ENCODE data around the gene CABP7.
A peak's percentile ranks its signal among the peaks of the same experiment; 100 is the strongest.
"Not testable (repeated sequence)": the region's sequence is repeated elsewhere in the genome, so short reads cannot be mapped to it uniquely, and the experiment has no call there.

CABP7 gene

DNA sequence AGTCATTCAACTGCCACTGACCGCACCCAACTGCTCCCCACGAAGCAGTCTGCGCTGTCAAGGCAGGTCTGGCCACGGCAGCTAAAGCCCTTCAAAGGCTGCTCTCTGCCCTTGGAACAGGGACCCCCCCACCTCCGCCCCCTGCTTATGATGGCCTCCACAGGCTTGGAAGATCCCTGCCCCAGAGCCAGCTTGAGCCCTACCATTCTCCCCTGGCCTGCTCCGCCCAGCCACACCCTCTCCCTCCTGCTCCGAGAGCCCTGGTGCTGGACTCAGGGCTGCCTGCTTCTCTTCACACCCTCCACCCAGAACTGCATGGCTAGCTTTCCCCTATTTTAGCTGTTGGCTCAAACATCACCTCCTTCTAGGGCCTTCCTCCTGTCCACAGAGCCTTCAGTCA lies 28.0 kb downstream of the CABP7 start:
- DNase-seq, result no peak

DNA sequence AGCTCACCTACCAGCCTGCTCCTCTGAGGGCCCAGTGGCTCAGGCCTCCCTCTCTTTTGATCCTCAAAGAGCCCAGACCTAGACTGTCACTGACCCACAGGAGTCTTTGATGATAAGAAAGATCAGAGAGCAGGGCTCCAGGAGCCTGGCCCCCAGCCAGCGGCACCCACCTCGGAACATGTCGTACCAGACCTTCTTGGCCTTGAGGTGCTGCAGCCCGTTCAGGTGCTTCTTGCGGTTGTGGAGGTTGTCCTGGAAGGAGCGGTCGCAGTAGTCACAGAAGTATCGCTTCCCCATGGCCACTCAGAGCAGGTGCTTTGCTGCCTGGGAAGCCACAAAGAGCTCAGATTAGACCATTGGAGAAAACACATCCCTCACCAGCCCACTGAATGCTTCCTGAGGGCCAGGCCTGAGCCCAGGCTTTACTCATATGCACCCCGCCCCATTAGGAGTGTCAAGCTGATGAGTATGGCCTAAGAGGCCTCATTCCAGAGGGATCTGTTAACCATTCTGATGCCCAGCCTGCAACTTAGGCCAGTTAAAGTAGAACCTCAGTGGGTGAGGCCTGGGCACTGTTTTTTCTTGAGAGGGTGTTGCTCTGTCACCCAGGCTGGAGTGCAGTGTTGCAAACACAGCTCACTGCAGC lies 28.6 kb downstream of the CABP7 start:
- no peak for DNase-seq

DNA sequence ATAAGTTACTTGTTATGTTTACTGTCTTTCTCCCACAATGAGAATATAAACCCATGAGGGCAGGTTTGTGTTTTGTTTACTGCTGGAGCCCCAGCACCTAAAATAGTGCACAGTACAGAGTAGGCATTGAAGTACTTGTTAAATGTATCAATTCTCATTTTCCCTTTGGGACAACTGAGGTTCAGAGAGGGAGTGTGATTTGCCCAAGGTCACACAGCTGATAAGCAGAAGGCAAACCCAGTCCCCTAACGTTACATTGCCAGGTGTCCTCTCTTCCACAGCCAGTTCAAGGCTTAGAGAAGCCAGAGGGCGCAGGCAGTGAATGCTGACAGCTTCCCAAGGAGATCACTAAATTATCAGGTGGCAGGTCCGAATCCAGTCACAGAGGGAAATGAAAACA lies 30.2 kb downstream of the CABP7 start:
- no peak for DNase-seq

GRCh38 chr22:29750559-29751538 lies 31.0 kb downstream of the CABP7 start:
- DNase-seq, result no peak

GRCh38 chr22:29751669-29752068 lies 31.9 kb downstream of the CABP7 start:
- no peak for DNase-seq

GRCh38 chr22:29753808-29754657 lies 34.2 kb downstream of the CABP7 start:
- peak in 1 of 51 donors; percentile 13 for DNase-seq

DNA sequence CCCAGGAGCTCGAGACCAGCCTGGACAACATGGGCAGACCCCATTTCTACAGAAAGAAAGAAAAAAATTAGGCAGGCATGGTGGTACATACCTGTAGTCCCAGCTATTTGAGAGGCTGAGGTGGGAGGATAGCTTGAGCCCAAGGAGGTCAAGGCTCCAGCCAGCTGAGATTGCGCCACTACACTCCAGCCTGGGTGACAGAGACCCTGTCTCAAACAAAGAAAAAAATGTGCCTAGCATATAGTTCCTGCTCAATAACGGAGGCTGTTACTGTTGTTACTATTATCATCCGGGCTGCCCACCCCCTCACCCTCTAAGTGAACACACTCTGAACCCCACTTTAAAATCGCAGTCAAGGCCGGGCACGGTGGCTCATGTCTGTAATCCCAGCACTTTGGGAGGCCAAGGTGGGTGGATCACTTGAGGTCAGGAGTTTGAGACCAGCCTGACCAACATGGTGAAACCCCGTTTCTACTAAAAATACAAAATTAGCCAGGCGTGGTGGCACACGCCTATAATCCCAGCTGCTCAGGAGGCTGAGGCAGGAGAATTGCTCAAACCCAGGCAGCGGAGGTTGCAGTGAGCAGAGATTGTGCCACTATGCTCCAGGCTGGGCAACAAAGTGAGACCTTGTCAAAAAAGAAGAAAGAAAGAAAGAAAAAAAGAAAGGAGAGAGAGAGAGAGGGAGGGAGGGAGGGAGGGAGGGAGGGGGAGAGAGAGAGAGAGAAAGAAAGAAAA lies 35.0 kb downstream of the CABP7 start:
- DNase-seq, result not testable (repeated sequence)

GRCh38 chr22:29755889-29756288 lies 36.1 kb downstream of the CABP7 start:
- DNase-seq, result no peak

DNA sequence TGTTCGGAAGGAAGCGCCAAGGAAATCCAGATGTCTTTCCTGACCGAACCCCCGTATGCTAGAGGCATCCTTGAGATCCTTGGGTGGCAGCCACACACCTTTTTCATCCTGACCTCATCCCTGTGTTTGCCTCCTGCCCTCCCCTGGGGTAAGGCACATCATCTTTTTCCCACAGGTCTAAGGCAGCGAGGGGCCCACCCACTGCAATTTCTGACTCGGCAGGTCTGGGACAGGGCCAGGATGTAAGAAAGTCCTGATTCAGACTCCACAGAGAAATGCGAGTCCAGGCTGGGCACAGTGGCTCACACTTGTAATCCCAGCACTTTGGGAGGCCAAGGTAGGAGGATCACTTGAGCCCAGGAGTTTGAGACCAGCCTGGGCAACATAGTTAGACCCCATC lies 36.5 kb downstream of the CABP7 start:
- DNase-seq, result no peak

DNA sequence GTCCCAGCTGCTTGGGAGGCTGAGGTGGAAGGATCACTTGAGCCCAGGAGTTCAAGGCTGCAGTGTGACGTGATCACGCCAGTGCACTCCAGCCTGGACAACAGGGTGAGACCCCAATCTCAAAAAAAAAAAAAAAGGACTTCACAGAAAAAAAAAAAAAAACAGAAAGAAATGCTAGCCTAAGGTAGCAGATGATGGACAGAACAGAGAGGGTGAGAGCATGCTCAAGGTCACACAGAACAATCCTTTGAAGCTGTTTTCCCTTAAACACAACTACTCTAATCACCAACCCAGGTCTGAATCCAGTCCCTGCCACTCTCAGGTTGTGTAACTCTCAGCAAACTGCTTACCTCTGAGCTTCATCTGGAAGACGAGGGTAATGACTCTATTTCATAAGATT lies 37.3 kb downstream of the CABP7 start:
- DNase-seq, result no peak

GRCh38 chr22:29758068-29758622 lies 38.3 kb downstream of the CABP7 start:
- DNase-seq, result no peak

GRCh38 chr22:29758959-29759358 lies 39.2 kb downstream of the CABP7 start:
- no peak for DNase-seq

DNA sequence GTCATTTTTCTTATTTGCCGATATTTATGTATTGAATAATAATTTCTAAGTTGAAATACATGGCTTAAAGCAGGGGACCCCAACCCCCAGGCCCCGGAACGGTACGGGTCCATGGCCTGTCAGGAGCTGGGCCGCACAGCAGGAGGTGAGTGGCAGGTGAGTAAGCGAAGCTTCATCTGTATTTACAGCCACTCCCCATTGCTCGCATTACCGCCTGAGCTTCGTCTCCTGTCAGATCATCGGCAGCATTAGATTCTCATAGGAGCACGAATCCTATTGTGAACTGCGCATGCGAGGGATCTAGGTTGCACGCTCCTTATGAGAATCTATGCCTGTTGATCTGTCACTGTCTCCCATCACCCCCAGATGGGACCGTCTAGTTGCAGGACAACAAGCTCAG lies 42.5 kb downstream of the CABP7 start:
- DNase-seq, result no peak

- DNase-seq, result no peak
These were observed 46.3 kb downstream of the CABP7 start for GRCh38 chr22:29765905-29766631.

DNA sequence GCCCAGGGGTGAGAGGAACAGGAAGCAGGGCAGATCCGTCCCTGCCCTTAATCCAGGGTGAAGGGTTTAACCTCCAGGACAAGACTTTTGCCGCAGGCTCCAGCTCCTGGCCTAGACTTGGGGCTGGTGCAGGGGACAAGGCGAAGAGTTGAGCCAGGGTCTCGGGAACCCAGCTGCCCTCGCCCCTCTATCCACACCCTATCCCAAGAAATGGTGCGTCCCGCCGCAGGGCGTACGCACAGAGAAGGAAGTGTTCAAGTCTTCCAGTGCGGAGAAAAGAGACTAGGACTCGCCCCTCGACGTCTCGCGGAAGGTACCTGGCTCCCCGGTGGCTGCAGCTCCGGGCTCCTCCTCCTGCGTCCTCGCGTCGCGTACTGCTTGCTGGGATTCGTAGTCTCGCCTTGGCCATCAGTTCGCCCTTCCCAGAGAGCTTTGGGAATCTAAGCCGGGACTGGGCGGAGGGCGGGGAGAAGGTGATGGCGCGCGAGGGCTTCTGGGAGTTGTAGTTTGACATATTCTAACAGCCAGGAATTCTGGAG lies 46.9 kb downstream of the CABP7 start, which contains the start of gene ZMAT5:
Gene ZMAT5 (minus strand): TSS at position 376 of the 539 bp plus-strand sequence. CDS start 18,463 bp downstream, outside the sequence.
- DNase-seq, result peak; percentile 39 to 99 (median 89)

DNA sequence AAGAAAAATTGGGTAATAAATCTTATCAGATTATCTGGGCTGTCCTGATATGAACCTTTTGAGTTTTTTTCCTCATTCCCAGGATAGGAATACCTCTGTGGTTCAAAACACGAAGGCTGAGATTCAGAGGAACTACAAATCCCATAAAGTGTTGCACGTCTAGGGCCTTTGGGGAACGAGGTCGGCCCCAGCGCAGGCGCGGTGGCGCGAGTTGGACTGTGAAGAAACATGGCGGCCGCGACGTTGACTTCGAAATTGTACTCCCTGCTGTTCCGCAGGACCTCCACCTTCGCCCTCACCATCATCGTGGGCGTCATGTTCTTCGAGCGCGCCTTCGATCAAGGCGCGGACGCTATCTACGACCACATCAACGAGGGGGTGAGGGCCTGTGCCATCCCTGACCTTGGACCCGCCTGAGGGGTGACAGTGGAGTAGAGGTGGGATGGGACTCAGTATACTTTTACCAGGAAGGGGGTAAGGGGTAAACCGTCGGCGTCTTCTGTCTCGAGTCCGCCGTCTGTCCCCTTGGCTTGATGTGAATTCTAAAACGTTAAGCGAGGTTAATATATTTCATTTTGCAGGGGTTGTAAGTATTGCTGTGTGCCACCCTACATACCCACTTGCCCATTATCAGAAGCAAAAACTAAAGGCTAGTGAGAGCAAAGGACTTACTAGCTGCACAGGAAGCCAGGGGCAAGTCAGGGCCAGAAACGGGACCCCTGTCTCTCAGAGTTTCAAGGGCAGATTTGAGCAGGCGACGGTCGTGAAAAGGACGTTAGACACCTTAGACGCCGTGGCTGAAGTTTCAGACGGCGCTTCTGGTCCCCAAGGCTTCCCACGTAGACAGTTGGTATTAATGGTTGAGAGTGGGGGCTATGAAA lies 47.6 kb downstream of the CABP7 start, which contains the start of gene UQCR10:
Gene UQCR10 (plus strand): TSS at position 199 of the 881 bp plus-strand sequence. CDS start 30 bp downstream, at position 229.
- DNase-seq, result peak; percentile 22 to 99 (median 81)

GRCh38 chr22:29768052-29768693 lies 48.4 kb downstream of the CABP7 start:
- no peak for DNase-seq

Data from hypothalamus (tissue), 51 donors.